Measurements from ENCODE around the gene LPP.
"Not testable (repeated sequence)": the region's sequence is repeated elsewhere in the genome, so short reads cannot be mapped to it uniquely, and the experiment has no call there.

Gene LPP

GRCh38 chr3:188416041-188416440, 262.1 kb downstream of the LPP start:
- DNase-seq = no peak

- DNase-seq = no peak
Measured at GRCh38 chr3:188417271-188417696, 263.3 kb downstream of the LPP start.

GRCh38 chr3:188417766-188418165, 263.8 kb downstream of the LPP start:
- no peak for DNase-seq

- no peak for DNase-seq
Measured at GRCh38 chr3:188421151-188421821, 267.3 kb downstream of the LPP start.

GRCh38 chr3:188421836-188422540, 268.0 kb downstream of the LPP start:
- DNase-seq = no peak

GRCh38 chr3:188427981-188428380, 274.0 kb downstream of the LPP start:
- not testable (repeated sequence) for DNase-seq

GRCh38 chr3:188431040-188431439, 277.1 kb downstream of the LPP start:
- no peak for DNase-seq

- DNase-seq = no peak
Measured at GRCh38 chr3:188431553-188431952, 277.6 kb downstream of the LPP start.

- DNase-seq = no peak
Measured at GRCh38 chr3:188432802-188433520, 279.0 kb downstream of the LPP start.

GRCh38 chr3:188433521-188434150, 279.7 kb downstream of the LPP start:
- DNase-seq = no peak

GRCh38 chr3:188434594-188434993, 280.6 kb downstream of the LPP start:
- DNase-seq = no peak

- no peak for DNase-seq
Measured at GRCh38 chr3:188435266-188435665, 281.3 kb downstream of the LPP start.

- no peak for DNase-seq
Measured at GRCh38 chr3:188437926-188438325, 284.0 kb downstream of the LPP start.

- no peak for DNase-seq
Measured at GRCh38 chr3:188439080-188439479, 285.1 kb downstream of the LPP start.

GRCh38 chr3:188440340-188440972, 286.5 kb downstream of the LPP start:
- DNase-seq = no peak

GRCh38 chr3:188442430-188442829, 288.5 kb downstream of the LPP start:
- no peak for DNase-seq

GRCh38 chr3:188445175-188445574, 291.2 kb downstream of the LPP start:
- DNase-seq = not testable (repeated sequence)

- DNase-seq = no peak
Measured at GRCh38 chr3:188446014-188446413, 292.1 kb downstream of the LPP start.

- DNase-seq = no peak
Measured at GRCh38 chr3:188446766-188447165, 292.8 kb downstream of the LPP start.

- no peak for DNase-seq
Measured at GRCh38 chr3:188448813-188449212, 294.9 kb downstream of the LPP start.

GRCh38 chr3:188449421-188449820, 295.5 kb downstream of the LPP start:
- DNase-seq = no peak

- DNase-seq = no peak
Measured at GRCh38 chr3:188452158-188452772, 298.3 kb downstream of the LPP start.

Measured in GOT3 (cell line).